Type B pancreatic cell (in vitro differentiated cells): ENCODE data around the gene RNF152. TPM values are rescaled to one million over a fixed set of nuclear protein-coding genes. Genes with fewer than 3 reads are reported as not detected.

Source experiments
- DNase-seq: peaks from one replicate; pipeline ENCODE4 v3.0.0; 2021; ENCODE audit warnings: mixed read lengths; ENCODE audit not compliant: unreplicated experiment; ENCODE audit errors: extremely low spot score
- H3K27ac Mint-ChIP-seq: 2 replicates; pipeline ENCODE4 v1.8.0; 2021; ENCODE audit warnings: mild to moderate bottlenecking, mixed read lengths
- H3K27me3 Mint-ChIP-seq: 2 replicates; pipeline ENCODE4 v1.8.0; 2021; ENCODE audit warnings: mixed read lengths
- H3K36me3 Mint-ChIP-seq: 2 replicates; pipeline ENCODE4 v1.8.0; 2021; ENCODE audit warnings: mixed read lengths
- H3K4me1 Mint-ChIP-seq: one replicate; pipeline ENCODE4 v1.8.0; 2021; ENCODE audit warnings: mixed read lengths; ENCODE audit not compliant: unreplicated experiment
- H3K4me3 Mint-ChIP-seq: 2 replicates; pipeline ENCODE4 v1.8.0; 2021; ENCODE audit warnings: mild to moderate bottlenecking, mixed read lengths
- H3K9me3 Mint-ChIP-seq: 2 replicates; pipeline ENCODE4 v1.8.0; 2021; ENCODE audit warnings: mixed read lengths
- total RNA-seq: library from RNA; stranded (reverse); gene quantifications from 2 replicates; pipeline ENCODE4 v1.2.1, GENCODE V29; 2021; ENCODE audit warnings: low replicate concordance
- TF ChIP-seq, protein P1 (sequence below): fragments of 200-600 bp; sonication (generic); conservative IDR thresholded peaks from 2 replicates; pipeline ENCODE4 v1.5.0; 2021; ENCODE audit warnings: antibody characterized with exemption, mild to moderate bottlenecking

RNF152 gene
- total RNA-seq, 1 donor from 2014 or later: 23.6 TPM

DNA sequence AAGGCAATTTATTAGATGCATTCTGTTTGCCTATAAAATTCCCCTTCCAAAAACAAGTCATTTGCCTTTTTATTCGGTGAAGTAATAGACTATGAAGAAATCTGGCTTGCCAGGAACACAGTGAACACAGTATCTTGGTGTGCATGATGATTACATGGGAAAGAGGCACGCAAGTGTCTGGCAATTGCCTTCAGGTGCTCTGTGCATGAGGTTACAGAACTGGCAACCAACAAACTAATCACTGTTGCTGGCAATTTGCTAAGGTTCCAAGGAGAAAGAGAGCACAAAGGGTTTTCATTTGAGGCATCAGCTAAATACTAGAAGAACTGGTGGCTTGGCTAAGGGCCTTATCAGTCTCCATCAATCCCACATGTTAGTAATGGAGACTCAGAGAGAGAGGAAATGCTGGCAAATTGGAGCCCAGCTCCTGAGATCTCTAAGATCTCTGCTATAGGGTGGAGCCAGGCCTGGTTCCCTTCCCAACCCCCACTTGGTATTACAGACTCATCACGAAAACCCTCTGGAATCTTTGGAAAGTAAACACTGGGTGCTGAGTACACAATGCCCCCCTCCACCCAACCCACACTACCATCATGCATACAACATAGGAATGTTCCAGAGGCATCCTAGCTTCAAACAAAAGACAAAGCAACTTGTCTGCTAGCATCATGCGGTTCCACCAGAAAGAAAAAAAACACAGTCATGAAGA lies 10.4 kb downstream of the RNF152 start:
- H3K27ac Mint-ChIP-seq: no peak overlapping the region
- TF ChIP-seq, protein P1, sequence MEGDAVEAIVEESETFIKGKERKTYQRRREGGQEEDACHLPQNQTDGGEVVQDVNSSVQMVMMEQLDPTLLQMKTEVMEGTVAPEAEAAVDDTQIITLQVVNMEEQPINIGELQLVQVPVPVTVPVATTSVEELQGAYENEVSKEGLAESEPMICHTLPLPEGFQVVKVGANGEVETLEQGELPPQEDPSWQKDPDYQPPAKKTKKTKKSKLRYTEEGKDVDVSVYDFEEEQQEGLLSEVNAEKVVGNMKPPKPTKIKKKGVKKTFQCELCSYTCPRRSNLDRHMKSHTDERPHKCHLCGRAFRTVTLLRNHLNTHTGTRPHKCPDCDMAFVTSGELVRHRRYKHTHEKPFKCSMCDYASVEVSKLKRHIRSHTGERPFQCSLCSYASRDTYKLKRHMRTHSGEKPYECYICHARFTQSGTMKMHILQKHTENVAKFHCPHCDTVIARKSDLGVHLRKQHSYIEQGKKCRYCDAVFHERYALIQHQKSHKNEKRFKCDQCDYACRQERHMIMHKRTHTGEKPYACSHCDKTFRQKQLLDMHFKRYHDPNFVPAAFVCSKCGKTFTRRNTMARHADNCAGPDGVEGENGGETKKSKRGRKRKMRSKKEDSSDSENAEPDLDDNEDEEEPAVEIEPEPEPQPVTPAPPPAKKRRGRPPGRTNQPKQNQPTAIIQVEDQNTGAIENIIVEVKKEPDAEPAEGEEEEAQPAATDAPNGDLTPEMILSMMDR: no peak
- no peak overlapping the region for H3K4me3 Mint-ChIP-seq
- peaks cover 6% of the 10 kb centered on the region for H3K9me3 Mint-ChIP-seq
- peaks cover 33% of the 10 kb centered on the region for H3K36me3 Mint-ChIP-seq
- H3K27me3 Mint-ChIP-seq: no peaks in the 10 kb centered on the region
- DNase-seq: no peak
- H3K4me1 Mint-ChIP-seq: peaks cover 9% of the 10 kb centered on the region

DNA sequence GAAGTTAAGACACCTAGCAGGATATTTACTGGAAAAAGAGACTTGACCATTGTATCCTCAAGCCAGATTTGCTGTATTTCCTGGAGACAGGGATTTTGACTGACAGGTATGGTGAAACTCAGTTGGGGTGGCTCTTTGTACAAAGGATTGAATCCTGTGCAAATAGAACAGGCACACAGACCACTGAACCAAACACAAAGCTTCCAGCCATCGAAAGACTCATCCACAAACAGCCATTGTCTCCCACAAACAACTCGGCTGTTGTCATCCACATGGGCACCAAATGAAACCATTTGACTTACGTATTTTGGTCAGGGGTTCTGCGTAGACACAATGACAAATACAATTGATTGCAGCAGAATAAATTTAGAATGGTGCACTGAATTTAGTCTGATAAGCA lies 15.9 kb downstream of the RNF152 start:
- peaks cover 10% of the 10 kb centered on the region for H3K9me3 Mint-ChIP-seq
- TF ChIP-seq, protein P1: no peak
- H3K27me3 Mint-ChIP-seq: no peaks in the 10 kb centered on the region

DNA sequence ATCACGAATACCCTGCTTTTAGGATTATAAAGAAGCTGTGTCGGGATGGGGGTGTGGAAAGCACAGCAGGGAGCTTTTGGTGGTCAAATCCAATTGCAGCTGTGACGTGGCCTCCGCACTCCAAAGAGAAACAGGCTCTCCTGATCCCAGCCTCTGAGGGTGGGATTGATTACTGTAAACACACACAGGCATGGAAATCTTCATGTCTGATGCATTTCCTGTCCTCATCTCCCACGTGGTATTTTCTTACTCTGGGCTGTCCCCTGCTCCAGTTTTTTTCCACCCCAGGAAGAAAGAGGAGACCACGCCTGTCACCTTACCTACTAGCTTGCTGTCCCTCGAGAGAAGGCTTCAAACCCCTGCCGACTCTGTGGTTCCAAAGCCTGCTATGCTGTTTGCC lies 22.7 kb downstream of the RNF152 start:
- H3K27ac Mint-ChIP-seq: no peak overlapping the region
- no peak overlapping the region for H3K4me3 Mint-ChIP-seq
- H3K36me3 Mint-ChIP-seq: peaks cover 17% of the 10 kb centered on the region
- H3K4me1 Mint-ChIP-seq: peaks cover 25% of the 10 kb centered on the region
- H3K9me3 Mint-ChIP-seq: peaks cover 4% of the 10 kb centered on the region
- DNase-seq: no peak
- no peaks in the 10 kb centered on the region for H3K27me3 Mint-ChIP-seq
- TF ChIP-seq, protein P1: no peak

More for the DNA sequence above, 15.9 kb downstream of the RNF152 start:
- DNase-seq: no peak
- Mint-ChIP-seq H3K27ac (no peak overlapping the region), H3K4me3 (no peak overlapping the region), H3K4me1 (peaks cover 4% of the 10 kb centered on the region), H3K36me3 (peaks cover 30% of the 10 kb centered on the region)

DNA sequence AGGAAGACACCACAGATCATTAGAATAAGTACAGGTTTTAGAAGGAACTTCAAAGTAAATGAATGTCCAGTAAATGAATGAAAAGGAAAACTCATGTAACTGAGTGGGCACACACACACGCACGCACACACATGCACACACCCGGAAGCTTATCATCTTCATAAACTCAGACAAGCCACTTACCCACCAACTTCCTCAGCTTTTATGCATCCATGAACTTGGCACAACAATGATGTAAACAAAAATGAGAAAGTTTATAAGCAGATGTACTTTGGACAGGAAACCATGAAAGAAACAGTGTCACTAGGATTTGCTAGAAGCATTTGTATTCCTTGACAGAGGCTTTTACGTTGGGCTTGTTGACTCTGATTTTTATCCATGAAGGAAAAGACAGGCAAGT lies 23.2 kb downstream of the RNF152 start:
- H3K4me1 Mint-ChIP-seq: peaks cover 25% of the 10 kb centered on the region

DNA sequence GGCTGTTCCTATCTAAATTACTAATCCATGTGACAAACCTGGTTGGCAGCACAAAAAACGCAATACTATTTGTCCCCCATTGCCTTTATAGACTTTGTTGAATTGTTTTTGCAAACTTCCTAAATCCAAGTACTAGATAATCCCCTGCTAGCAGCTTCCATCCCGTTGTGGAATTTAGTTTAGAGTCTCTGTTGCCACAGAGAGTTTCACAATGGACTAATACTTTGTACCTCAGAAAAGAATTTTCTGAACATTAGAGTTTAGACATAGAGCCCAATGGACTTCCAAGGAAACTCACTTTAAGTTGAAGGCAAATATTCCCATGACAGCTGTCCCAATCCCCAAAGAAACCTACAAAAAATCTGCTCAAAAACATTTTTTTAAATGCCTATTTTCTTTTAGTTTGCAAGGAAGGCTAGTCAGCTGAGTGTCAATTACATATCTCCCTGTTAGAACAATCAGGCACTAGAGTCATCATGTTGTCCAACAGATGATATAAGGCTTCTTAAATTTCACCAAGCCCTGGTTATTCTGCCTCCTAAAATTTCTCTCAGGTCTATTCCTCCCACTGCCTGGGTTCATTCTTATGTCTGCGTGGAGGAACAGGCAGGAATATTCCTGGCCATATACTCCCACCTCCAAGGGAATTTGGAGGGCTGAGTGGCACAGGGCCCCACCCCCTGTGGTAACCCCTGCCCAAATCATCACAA lies 27.2 kb downstream of the RNF152 start:
- TF ChIP-seq, protein P1: no peak
- no peak overlapping the region for H3K27ac Mint-ChIP-seq
- H3K27me3 Mint-ChIP-seq: no peaks in the 10 kb centered on the region
- peaks cover 22% of the 10 kb centered on the region for H3K4me1 Mint-ChIP-seq
- DNase-seq: no peak
- no peak overlapping the region for H3K4me3 Mint-ChIP-seq
- H3K36me3 Mint-ChIP-seq: peaks cover 34% of the 10 kb centered on the region
- peaks cover 6% of the 10 kb centered on the region for H3K9me3 Mint-ChIP-seq

More for the DNA sequence above, 23.2 kb downstream of the RNF152 start:
- peaks cover 17% of the 10 kb centered on the region for H3K36me3 Mint-ChIP-seq
- no peak overlapping the region for H3K27ac Mint-ChIP-seq
- H3K4me3 Mint-ChIP-seq: no peak overlapping the region
- TF ChIP-seq, protein P1: no peak
- no peak for DNase-seq
- no peaks in the 10 kb centered on the region for H3K27me3 Mint-ChIP-seq
- H3K9me3 Mint-ChIP-seq: peaks cover 4% of the 10 kb centered on the region
